SK-N-SH (cell line): ENCODE data around the gene ARFGAP1. TPM values are rescaled to one million over a fixed set of nuclear protein-coding genes. Genes with fewer than 3 reads are reported as not detected.

Experiments used
- CTCF ChIA-PET: fragments of 300-600, 350-600 bp; formaldehyde crosslinking; extraction: SDS; loops from one replicate; lab custom pipeline; 2021; lab: Yijun Ruan, JAX
- POLR2A ChIA-PET: fragments of 350-600 bp; sonication (Branson Sonifier 250); formaldehyde crosslinking; extraction: SDS; loops from one replicate; lab custom pipeline; 2020; ENCODE audit warnings: antibody characterized with exemption, inconsistent platforms; lab: Yijun Ruan, JAX
- DNase-seq: peaks from one replicate; pipeline ENCODE4 v3.0.0; 2012
- H2AFZ ChIP-seq: fragments of 200-600 bp; sonication (generic); 2 replicates; pipeline ENCODE4 v1.8.1; 2016; ENCODE audit warnings: antibody characterized with exemption, mild to moderate bottlenecking, low read depth
- H3F3A ChIP-seq: fragments of 200-600 bp; sonication (generic); replicated peaks from 2 replicates; pipeline ENCODE3; 2016; ENCODE audit warnings: antibody characterized with exemption, mild to moderate bottlenecking; ENCODE audit not compliant: insufficient read depth
- H3K27ac ChIP-seq, 2 experiments: fragments of 200-500 bp in 1 of 2; fragments of 200-600 bp in 1 of 2; sonication (Bioruptor generic) in 1 of 2; sonication (generic), shearing (Covaris generic) in 1 of 2; 2 replicates each; pipeline versions ENCODE4 v1.5.1 to v1.6.1; 2014 to 2016; ENCODE audit warnings: low read depth in 2 of 2, inconsistent platforms in 1 of 2, low read length in 1 of 2, mild to moderate bottlenecking in 1 of 2, mixed read lengths in 1 of 2
- H3K27me3 ChIP-seq: fragments of 200-600 bp; sonication (generic), shearing (Covaris generic); 2 replicates; pipeline ENCODE4 v1.6.1; 2016; ENCODE audit warnings: mixed run types; ENCODE audit not compliant: insufficient read depth
- H3K36me3 ChIP-seq, 2 experiments: fragments of 200-500 bp in 1 of 2; fragments of 200-600 bp in 1 of 2; sonication (Bioruptor generic) in 1 of 2; sonication (generic) in 1 of 2; replicated peaks in 1 of 2; 2 replicates each; pipeline versions ENCODE3 to v1.5.1; 2014 to 2016; ENCODE audit warnings: low read length in 1 of 2, mild to moderate bottlenecking in 1 of 2; ENCODE audit not compliant: insufficient read depth in 2 of 2, control insufficient read depth in 1 of 2
- H3K4me1 ChIP-seq, 2 experiments: fragments of 200-500 bp in 1 of 2; fragments of 200-600 bp in 1 of 2; sonication (Bioruptor generic) in 1 of 2; sonication (generic), shearing (Covaris generic) in 1 of 2; 2 replicates each; pipeline versions ENCODE4 v1.5.1 to v1.6.1; 2014 to 2016; ENCODE audit warnings: low read depth in 1 of 2, low read length in 1 of 2, mixed run types in 1 of 2; ENCODE audit not compliant: insufficient read depth in 2 of 2, control insufficient read depth in 1 of 2
- H3K4me2 ChIP-seq: fragments of 200-600 bp; sonication (generic), shearing (Covaris generic); 2 replicates; pipeline ENCODE4 v1.6.1; 2017; ENCODE audit warnings: mixed run types
- H3K4me3 ChIP-seq, 2 experiments: fragments of 200-500 bp in 1 of 2; fragments of 200-600 bp in 1 of 2; sonication (Bioruptor generic) in 1 of 2; sonication (generic), shearing (Covaris generic) in 1 of 2; 2 replicates each; pipeline versions ENCODE4 v1.5.1 to v1.8.1; 2014 to 2016; ENCODE audit warnings: low read depth in 2 of 2, inconsistent platforms in 1 of 2, low read length in 1 of 2, mild to moderate bottlenecking in 1 of 2, mixed read lengths in 1 of 2, moderate library complexity in 1 of 2
- H3K79me2 ChIP-seq: fragments of 200-600 bp; sonication (generic); 2 replicates; pipeline ENCODE4 v1.8.1; 2017; ENCODE audit warnings: mild to moderate bottlenecking; ENCODE audit not compliant: insufficient read depth
- H3K9ac ChIP-seq: fragments of 200-600 bp; sonication (generic); 2 replicates; pipeline ENCODE4 v1.6.1; 2017; ENCODE audit warnings: mixed run types
- H3K9me2 ChIP-seq: fragments of 200-600 bp; sonication (generic); 2 replicates; pipeline ENCODE4 v1.6.1; 2017; ENCODE audit warnings: mixed run types
- H3K9me3 ChIP-seq: fragments of 200-600 bp; sonication (generic); 2 replicates; pipeline ENCODE4 v1.6.1; 2017; ENCODE audit warnings: mixed run types, mild to moderate bottlenecking, moderate library complexity
- H4K20me1 ChIP-seq: fragments of 200-600 bp; sonication (generic); 2 replicates; pipeline ENCODE4 v1.6.1; 2017; ENCODE audit warnings: mild to moderate bottlenecking, mixed run types; ENCODE audit not compliant: insufficient read depth
- CHD2 ChIP-seq: fragments of 150-350 bp; IDR thresholded peaks from 2 replicates; pipeline ENCODE4 v1.6.1; 2018; ENCODE audit warnings: low read length; ENCODE audit not compliant: partially characterized antibody
- EP300 ChIP-seq, 2 experiments: IDR thresholded peaks; 2 replicates each; pipeline versions ENCODE4 v1.4.0 to v1.6.1; 2012; ENCODE audit warnings: borderline replicate concordance in 1 of 2, low read depth in 1 of 2, low read length in 1 of 2
- GABPA ChIP-seq: IDR thresholded peaks from 2 replicates; pipeline ENCODE4 v1.4.0; 2012; ENCODE audit warnings: low read depth, mild to moderate bottlenecking
- GATA2 ChIP-seq: sonication (generic); formaldehyde crosslinking; IDR thresholded peaks from 2 replicates; pipeline ENCODE4 v1.5.0; 2020; ENCODE audit warnings: mild to moderate bottlenecking, missing genetic modification reagents
- IRF3 ChIP-seq: fragments of 150-350 bp; IDR thresholded peaks from 2 replicates; pipeline ENCODE4 v1.6.1; 2016; ENCODE audit warnings: mild to moderate bottlenecking, low read depth, low read length
- MAX ChIP-seq: IDR thresholded peaks from 2 replicates; pipeline ENCODE4 v1.4.0; 2012; ENCODE audit warnings: low read depth
- MEF2A ChIP-seq: IDR thresholded peaks from 2 replicates; pipeline ENCODE4 v1.4.0; 2012; ENCODE audit warnings: low read depth, borderline replicate concordance
- RAD21 ChIP-seq: IDR thresholded peaks from 2 replicates; pipeline ENCODE4 v1.6.1; 2012; ENCODE audit warnings: mild to moderate bottlenecking, low read length
- RXRA ChIP-seq: IDR thresholded peaks from 2 replicates; pipeline ENCODE4 v1.4.0; 2012; ENCODE audit warnings: low read depth, mild to moderate bottlenecking, borderline replicate concordance
- SIN3A ChIP-seq: IDR thresholded peaks from 2 replicates; pipeline ENCODE4 v1.6.1; 2012; ENCODE audit warnings: low read depth, mild to moderate bottlenecking, low read length, moderate library complexity, borderline replicate concordance
- USF1 ChIP-seq: IDR thresholded peaks from 2 replicates; pipeline ENCODE4 v1.4.0; 2012; ENCODE audit warnings: low read depth, borderline replicate concordance
- YY1 ChIP-seq: IDR thresholded peaks from 2 replicates; pipeline ENCODE4 v1.4.0; 2012; ENCODE audit warnings: low read depth, mild to moderate bottlenecking
- ZBTB33 ChIP-seq: IDR thresholded peaks from 2 replicates; pipeline ENCODE4 v1.4.0; 2012; ENCODE audit warnings: low read depth, borderline replicate concordance
- WGBS: methylation state at CpG from one replicate; pipeline ENCODE4 v1.1.6; 2017; ENCODE audit warnings: low lambda C conversion rate; 5-methylcytosine and 5-hydroxymethylcytosine counted together
- polyA plus RNA-seq, 3 experiments: library from polyadenylated mRNA; depleted of rRNA; stranded (reverse); fragments of >200 nt; gene quantifications; 2 replicates each; pipeline ENCODE4 v1.2.3, GENCODE V29; 2012

ARFGAP1 gene
- polyA plus RNA-seq, 1 of the 3 experiments (the other 2 are of a cell fraction): 72.7 TPM

GRCh38 chr20:63233061-63233344 lies 39.6 kb upstream of the ARFGAP1 start:
- Histone ChIP-seq H4K20me1 (no peaks in the 10 kb centered on the region), H3K36me3 (no peaks in the 10 kb centered on the region), H3K9ac (no peak overlapping the region), H3K27ac (no peak overlapping the region), H3K9me3 (no peaks in the 10 kb centered on the region), H3K4me2 (no peak overlapping the region), H3K79me2 (no peaks in the 10 kb centered on the region), H3K4me3 (no peak overlapping the region), H3K9me2 (no peaks in the 10 kb centered on the region), H3F3A (no peaks in the 10 kb centered on the region), H3K4me1 (peaks cover 0 to 5% of the 10 kb centered on the region in 2 experiments; a peak in 1 of 4 replicates), H3K27me3 (no peaks in the 10 kb centered on the region), H2AFZ (no peak overlapping the region)
- WGBS: 76% methylated on average over 3 of the region's 3 CpGs
- TF ChIP-seq MEF2A (no peak), GABPA (no peak)
- POLR2A ChIA-PET: interaction anchor here (0.6 kb wide), 1 partner anchor 12 kb away, joined by 3 read pairs; no protein-coding TSS in a partner anchor
- DNase-seq: no peak
- CTCF ChIA-PET: interaction anchor here (1.4 to 3.7 kb wide), 2 partner anchors 10 to 148 kb away, joined by 4 to 42 read pairs; no protein-coding TSS in a partner anchor

- no peak overlapping the region for H3K27ac ChIP-seq
- no peaks in the 10 kb centered on the region for H3K9me3 ChIP-seq
- ChIA-PET POLR2A (no interaction called here), CTCF (interaction anchor here (1.1 to 15.6 kb wide), 4 partner anchors 10 to 147 kb away, joined by 3 to 168 read pairs (median 23); no protein-coding TSS in a partner anchor)
- H3K4me3 ChIP-seq: no peak overlapping the region
- no peaks in the 10 kb centered on the region for H3F3A ChIP-seq
- no peak for DNase-seq
- no peak overlapping the region for H3K4me2 ChIP-seq
- H3K36me3 ChIP-seq: no peaks in the 10 kb centered on the region
- TF ChIP-seq ZBTB33: no peak
- TF ChIP-seq SIN3A: no peak
- no peak for TF ChIP-seq YY1
- TF ChIP-seq GABPA: no peak
- no peak for TF ChIP-seq MAX
- WGBS: 77% methylated on average over 17 of the region's 17 CpGs
- H3K4me1 ChIP-seq: peaks cover 4 to 5% of the 10 kb centered on the region in 2 experiments; a peak in 1 of 4 replicates
- no peaks in the 10 kb centered on the region for H4K20me1 ChIP-seq
- no peaks in the 10 kb centered on the region for H3K27me3 ChIP-seq
- no peaks in the 10 kb centered on the region for H3K9me2 ChIP-seq
- no peak overlapping the region for H3K9ac ChIP-seq
- no peak overlapping the region for H2AFZ ChIP-seq
- no peaks in the 10 kb centered on the region for H3K79me2 ChIP-seq
Observed at GRCh38 chr20:63233924-63234323, 38.7 kb upstream of the ARFGAP1 start.

- POLR2A ChIA-PET: no interaction called here
- TF ChIP-seq RXRA (no peak), GATA2 (CRISPR knock-in tag) (no peak), USF1 (no peak), MAX (no peak), RAD21 (no peak), CHD2 (no peak), YY1 (no peak), IRF3 (no peak), EP300 (IDR thresholded peaks at IDR 0.05; ENCODE audit: borderline replicate concordance in 1 of 2, low read depth in 1 of 2, low read length in 1 of 2) (no peak), ZBTB33 (no peak)
Observed at GRCh38 chr20:63234693-63235398, 37.8 kb upstream of the ARFGAP1 start.

More at GRCh38 chr20:63234693-63235398, 37.8 kb upstream of the ARFGAP1 start:
- no peak overlapping the region for H3K4me3 ChIP-seq
- no peaks in the 10 kb centered on the region for H3K9me3 ChIP-seq
- CTCF ChIA-PET: interaction anchor here (0.9 to 15.6 kb wide), 3 partner anchors 10 to 179 kb away, joined by 4 to 168 read pairs (median 4); no protein-coding TSS in a partner anchor
- WGBS: 67% methylated on average over 16 of the region's 20 CpGs
- no peaks in the 10 kb centered on the region for H3F3A ChIP-seq
- DNase-seq: no peak
- H3K36me3 ChIP-seq: no peaks in the 10 kb centered on the region
- H3K9ac ChIP-seq: no peak overlapping the region
- no peak overlapping the region for H2AFZ ChIP-seq
- H3K27me3 ChIP-seq: no peaks in the 10 kb centered on the region
- no peaks in the 10 kb centered on the region for H3K9me2 ChIP-seq
- H3K79me2 ChIP-seq: no peaks in the 10 kb centered on the region
- H4K20me1 ChIP-seq: no peaks in the 10 kb centered on the region
- H3K27ac ChIP-seq: no peak overlapping the region
- peaks cover 4 to 5% of the 10 kb centered on the region in 2 experiments; a peak in 1 of 4 replicates for H3K4me1 ChIP-seq
- H3K4me2 ChIP-seq: no peak overlapping the region
